K562 (cell line): Measurements from ENCODE around the gene FAM193A. TPM values are rescaled to one million over a fixed set of nuclear protein-coding genes. Genes with fewer than 3 reads are reported as not detected.

ENCODE experiments used
- ATF1 ChIP-seq, 2 experiments: fragments of 450-650 bp in 1 of 2; IDR thresholded peaks; 2 replicates each; pipeline ENCODE4 v1.6.1; 2016; ENCODE audit warnings: missing compliant biosample characterization in 1 of 2, missing genetic modification characterization in 1 of 2
- ATF7 ChIP-seq: fragments of 450-650 bp; IDR thresholded peaks from 2 replicates; pipeline ENCODE4 v1.7.1; 2014; ENCODE audit warnings: mild to moderate bottlenecking, moderate library complexity
- CC2D1A ChIP-seq: fragments of 450-650 bp; IDR thresholded peaks from 2 replicates; pipeline ENCODE4 v1.6.1; 2017; ENCODE audit warnings: mild to moderate bottlenecking
- EP400 ChIP-seq: fragments of 450-650 bp; IDR thresholded peaks from 2 replicates; pipeline ENCODE4 v1.6.1; 2017; ENCODE audit warnings: antibody characterized with exemption, mild to moderate bottlenecking, moderate library complexity
- FIP1L1 ChIP-seq: fragments of 200-400 bp; formaldehyde crosslinking; IDR thresholded peaks from 2 replicates; pipeline ENCODE4 v1.6.1; 2018; ENCODE audit warnings: mild to moderate bottlenecking, low read depth, low read length; ENCODE audit not compliant: poor library complexity, severe bottlenecking
- FOXA3 ChIP-seq, 2 experiments: fragments of 450-650 bp in 1 of 2; sonication (generic) in 1 of 2; formaldehyde crosslinking; IDR thresholded peaks in 1 of 2; conservative IDR thresholded peaks in 1 of 2; 2 replicates each; pipeline versions ENCODE4 v1.4.0 to v1.8.0; 2020 to 2022; ENCODE audit warnings: mild to moderate bottlenecking in 2 of 2, missing genetic modification reagents in 1 of 2
- JUNB ChIP-seq: fragments of 450-650 bp; formaldehyde crosslinking; conservative IDR thresholded peaks from 2 replicates; pipeline ENCODE4 v1.4.0; 2020; ENCODE audit warnings: mild to moderate bottlenecking
- KDM2B ChIP-seq: fragments of 250-450 bp; sonication (Bioruptor Pico); IDR thresholded peaks from 2 replicates; pipeline ENCODE4 v1.8.0; 2021; ENCODE audit warnings: mild to moderate bottlenecking, moderate library complexity
- MCM5 ChIP-seq: fragments of 450-650 bp; IDR thresholded peaks from 2 replicates; pipeline ENCODE4 v1.6.1; 2016; ENCODE audit warnings: low read depth
- PCBP1 ChIP-seq: fragments of 200-400 bp; formaldehyde crosslinking; IDR thresholded peaks from 2 replicates; pipeline ENCODE4 v1.6.1; 2018; ENCODE audit warnings: mild to moderate bottlenecking, low read depth, low read length; ENCODE audit not compliant: poor library complexity, severe bottlenecking
- RBFOX2 ChIP-seq: fragments of 200-400 bp; formaldehyde crosslinking; IDR thresholded peaks from 2 replicates; pipeline ENCODE4 v1.6.1; 2017; ENCODE audit warnings: low read depth, mild to moderate bottlenecking, low read length, moderate library complexity
- SREBF1 ChIP-seq: fragments of 150-350 bp; IDR thresholded peaks from 2 replicates; pipeline ENCODE4 v1.6.1; 2014; ENCODE audit warnings: antibody characterized with exemption, low read depth, low read length, borderline replicate concordance
- TEAD2 ChIP-seq: fragments of 450-650 bp; IDR thresholded peaks from 2 replicates; pipeline ENCODE4 v1.6.1; 2016; ENCODE audit warnings: missing genetic modification characterization, control low read depth, missing compliant biosample characterization
- UBTF ChIP-seq, 2 experiments: IDR thresholded peaks; 2 replicates each; pipeline ENCODE4 v1.6.1; 2012; ENCODE audit warnings: improper control_type of control experiment in 2 of 2, low read depth in 2 of 2, low read length in 2 of 2, borderline replicate concordance in 1 of 2
- ZBTB9 ChIP-seq: fragments of 450-650 bp; formaldehyde crosslinking; IDR thresholded peaks from 2 replicates; pipeline ENCODE4 v1.4.0; 2020; ENCODE audit warnings: mild to moderate bottlenecking, moderate library complexity
- ZFX ChIP-seq: sonication (generic); formaldehyde crosslinking; IDR thresholded peaks from 2 replicates; pipeline ENCODE4 v1.8.0; 2022; ENCODE audit warnings: mild to moderate bottlenecking, missing genetic modification reagents, moderate library complexity
- ZNF586 ChIP-seq: fragments of 450-650 bp; formaldehyde crosslinking; conservative IDR thresholded peaks from 2 replicates; pipeline ENCODE4 v1.4.0; 2020; ENCODE audit warnings: mild to moderate bottlenecking, moderate library complexity
- polyA plus RNA-seq, 8 experiments: library from polyadenylated mRNA; depleted of rRNA in 4 of 8; stranded (reverse) in 5 of 8; unstranded in 3 of 8; fragments of >200 nt; fragmentation: Nextera tagmentation in 2 of 8; fragmentation: Illumina TruSeq in 1 of 8; extraction: Ambion mirVana in 2 of 8; extraction: Trizol in 1 of 8; gene quantifications; 2 replicates each; pipeline versions ENCODE4 v1.2.1 to v1.2.3, GENCODE V29; 2011 to 2014; ENCODE audit warnings: inconsistent platforms in 1 of 8, missing spikeins in 1 of 8
- total RNA-seq, 7 experiments: library from RNA; depleted of rRNA in 6 of 7; stranded (reverse); fragments of >200 nt in 6 of 7; fragmentation: Illumina TruSeq in 2 of 7; extraction: Trizol in 2 of 7; gene quantifications; 2 replicates each; pipeline versions ENCODE4 v1.2.1 to v1.2.3, GENCODE V29; 2011 to 2021; ENCODE audit warnings: low replicate concordance in 1 of 7
- TF ChIP-seq, protein P1 (sequence below): fragments of 250-450 bp; sonication (Bioruptor Pico); IDR thresholded peaks from 2 replicates; pipeline ENCODE4 v1.8.0; 2022; ENCODE audit warnings: inconsistent platforms, mild to moderate bottlenecking, moderate library complexity, borderline replicate concordance
- TF ChIP-seq, protein P2 (sequence below), 3 experiments: fragments of 200-800 bp in 1 of 3; sonication (Bioruptor generic) in 1 of 3; sonication (generic) in 1 of 3; formaldehyde crosslinking in 1 of 3; IDR thresholded peaks; 2 replicates each; pipeline versions ENCODE4 v1.6.1 to v1.8.0; 2016 to 2022; ENCODE audit warnings: mild to moderate bottlenecking in 2 of 3, missing compliant biosample characterization in 2 of 3, missing genetic modification characterization in 2 of 3, missing genetic modification reagents in 1 of 3
- TF ChIP-seq, protein P3 (sequence below): sonication (generic); formaldehyde crosslinking; IDR thresholded peaks from 2 replicates; pipeline ENCODE4 v1.9.0; 2022; ENCODE audit warnings: mild to moderate bottlenecking, missing genetic modification reagents

FAM193A gene
- total and polyA plus RNA-seq, 9 of the 15 experiments (the other 6 are each of a cell fraction or from before 2014, with no cell fraction given), result 0.46 to 24.6 (median 9.6) TPM

DNA sequence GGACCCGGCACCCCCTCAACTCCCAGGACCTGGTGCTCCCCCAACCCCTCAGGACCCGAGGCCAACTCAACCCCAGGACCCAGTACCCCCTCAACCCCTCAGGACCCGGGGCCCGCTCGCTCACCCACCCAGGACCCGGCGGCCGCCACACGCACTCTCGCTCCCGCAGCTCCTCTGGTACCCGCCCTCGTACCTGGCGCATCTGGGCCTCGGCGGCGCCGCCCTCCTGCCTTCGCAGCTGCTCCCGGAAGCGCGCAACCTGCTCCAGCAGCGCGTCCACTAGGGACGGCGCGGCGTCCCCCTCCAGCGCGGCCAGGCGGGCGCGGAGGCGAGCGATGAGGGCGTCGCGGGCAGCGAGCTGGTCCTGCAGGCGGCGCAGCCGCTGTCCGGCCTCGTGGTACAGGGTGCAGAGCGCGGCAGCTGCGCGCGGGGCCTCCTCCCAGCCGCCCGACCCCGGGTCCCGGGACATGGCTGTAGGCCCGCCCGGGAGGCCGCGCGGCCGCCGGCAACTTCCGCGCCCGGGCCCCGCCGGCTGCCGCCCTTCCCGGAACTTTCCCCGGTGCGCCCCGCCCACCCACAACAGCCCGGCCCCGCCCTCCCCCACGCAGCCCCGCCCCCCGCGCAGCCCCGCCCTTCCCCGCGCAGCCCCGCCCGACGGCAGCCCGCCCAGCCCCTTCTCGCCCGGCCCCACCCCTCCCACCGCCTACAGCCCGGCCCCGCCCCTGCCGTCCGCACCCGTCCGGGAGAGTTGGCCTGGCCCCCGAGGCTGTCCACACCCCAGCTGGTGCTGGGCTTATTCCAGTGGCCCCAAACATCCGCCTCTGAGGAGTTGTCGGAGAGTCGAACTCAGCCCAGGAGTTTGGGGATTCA lies 219.6 kb downstream of the FAM193A start, which contains the start of gene TNIP2 (continued):
- TF ChIP-seq MCM5, result no peak
- no peak for TF ChIP-seq ZNF586
- TF ChIP-seq PCBP1, result no peak
- TF ChIP-seq EP400, result no peak
- peak; percentile 70 for TF ChIP-seq ZBTB9 (CRISPR knock-in tag)
- TF ChIP-seq, protein P1, sequence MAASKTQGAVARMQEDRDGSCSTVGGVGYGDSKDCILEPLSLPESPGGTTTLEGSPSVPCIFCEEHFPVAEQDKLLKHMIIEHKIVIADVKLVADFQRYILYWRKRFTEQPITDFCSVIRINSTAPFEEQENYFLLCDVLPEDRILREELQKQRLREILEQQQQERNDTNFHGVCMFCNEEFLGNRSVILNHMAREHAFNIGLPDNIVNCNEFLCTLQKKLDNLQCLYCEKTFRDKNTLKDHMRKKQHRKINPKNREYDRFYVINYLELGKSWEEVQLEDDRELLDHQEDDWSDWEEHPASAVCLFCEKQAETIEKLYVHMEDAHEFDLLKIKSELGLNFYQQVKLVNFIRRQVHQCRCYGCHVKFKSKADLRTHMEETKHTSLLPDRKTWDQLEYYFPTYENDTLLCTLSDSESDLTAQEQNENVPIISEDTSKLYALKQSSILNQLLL, result no peak
- TF ChIP-seq, protein P2, sequence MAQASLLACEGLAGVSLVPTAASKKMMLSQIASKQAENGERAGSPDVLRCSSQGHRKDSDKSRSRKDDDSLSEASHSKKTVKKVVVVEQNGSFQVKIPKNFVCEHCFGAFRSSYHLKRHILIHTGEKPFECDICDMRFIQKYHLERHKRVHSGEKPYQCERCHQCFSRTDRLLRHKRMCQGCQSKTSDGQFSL (CRISPR knock-in tag; IDR thresholded peaks at IDR 0.05), result no peak
- TF ChIP-seq, protein P2 (tag; IDR thresholded peaks at IDR 0.05), result peak in 1 of 2 experiments; percentile 40; a peak in 1 of 4 replicates
- TF ChIP-seq RBFOX2, result peak; percentile 86
- peak; percentile 44 for TF ChIP-seq FIP1L1
- no peak for TF ChIP-seq CC2D1A
- TF ChIP-seq, protein P3, sequence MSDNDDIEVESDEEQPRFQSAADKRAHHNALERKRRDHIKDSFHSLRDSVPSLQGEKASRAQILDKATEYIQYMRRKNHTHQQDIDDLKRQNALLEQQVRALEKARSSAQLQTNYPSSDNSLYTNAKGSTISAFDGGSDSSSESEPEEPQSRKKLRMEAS, result peak; percentile 87
- peak; percentile 87 for TF ChIP-seq ZFX (CRISPR knock-in tag)
- TF ChIP-seq SREBF1, result no peak
- peak in 1 of 2 experiments; percentile 64; a peak in 1 of 4 replicates for TF ChIP-seq UBTF (IDR thresholded peaks at IDR 0.05; ENCODE audit: borderline replicate concordance in 1 of 2, low read depth in 2 of 2, low read length in 2 of 2)
- no peak for TF ChIP-seq JUNB (CRISPR knock-in tag)
- no peak for TF ChIP-seq ATF1 (CRISPR knock-in tag; IDR thresholded peaks at IDR 0.05)
- peak; percentile 38; the same call in 1 of the 2 replicates for TF ChIP-seq ATF1 (tag; IDR thresholded peaks at IDR 0.05)
- no peak for TF ChIP-seq TEAD2
- TF ChIP-seq KDM2B, result peak; percentile 27; the same call in 1 of the 2 replicates
- no peak for TF ChIP-seq FOXA3 (CRISPR knock-in tag; conservative IDR thresholded peaks at IDR 0.05 in 1 of 2, IDR thresholded peaks at IDR 0.05 in 1 of 2)
- TF ChIP-seq ATF7, result peak; percentile 80; the same call in 1 of the 2 replicates
